HEK293T (cell line): ENCODE results near the gene KRT7.

ENCODE experiments used
- ARNT ChIP-seq: fragments of 450-650 bp; IDR thresholded peaks from 2 replicates; pipeline ENCODE4 v1.6.1; 2017; ENCODE audit warnings: mild to moderate bottlenecking
- BHLHE40 ChIP-seq: fragments of 450-650 bp; IDR thresholded peaks from 2 replicates; pipeline ENCODE4 v1.6.1; 2016; ENCODE audit warnings: mild to moderate bottlenecking, moderate library complexity, borderline replicate concordance
- CTBP1 ChIP-seq: fragments of 450-650 bp; IDR thresholded peaks from 2 replicates; pipeline ENCODE4 v1.6.1; 2016; ENCODE audit warnings: borderline replicate concordance
- ELF4 ChIP-seq: fragments of 450-650 bp; IDR thresholded peaks from 2 replicates; pipeline ENCODE4 v1.6.1; 2017; ENCODE audit warnings: antibody characterized with exemption
- FOXA1 ChIP-seq: fragments of 450-650 bp; IDR thresholded peaks from 2 replicates; pipeline ENCODE4 v1.6.1; 2016; ENCODE audit warnings: mild to moderate bottlenecking
- FOXK2 ChIP-seq: fragments of 450-650 bp; IDR thresholded peaks from 2 replicates; pipeline ENCODE4 v1.6.1; 2016; ENCODE audit warnings: mild to moderate bottlenecking
- FOXM1 ChIP-seq: fragments of 450-650 bp; IDR thresholded peaks from 2 replicates; pipeline ENCODE4 v1.6.1; 2017; ENCODE audit warnings: mild to moderate bottlenecking, borderline replicate concordance
- HDGF ChIP-seq: fragments of 450-650 bp; IDR thresholded peaks from 2 replicates; pipeline ENCODE4 v1.6.1; 2017; ENCODE audit warnings: antibody characterized with exemption, borderline replicate concordance
- NFRKB ChIP-seq: fragments of 450-650 bp; IDR thresholded peaks from 2 replicates; pipeline ENCODE4 v1.6.1; 2016; ENCODE audit warnings: mild to moderate bottlenecking, moderate library complexity
- PKNOX1 ChIP-seq: fragments of 450-650 bp; IDR thresholded peaks from 2 replicates; pipeline ENCODE4 v1.6.1; 2016
- SP1 ChIP-seq: fragments of 450-650 bp; IDR thresholded peaks from 2 replicates; pipeline ENCODE4 v1.6.1; 2017
- SUZ12 ChIP-seq: fragments of 450-650 bp; IDR thresholded peaks from 2 replicates; pipeline ENCODE4 v1.6.1; 2016; ENCODE audit warnings: mild to moderate bottlenecking
- TARDBP ChIP-seq: fragments of 450-650 bp; IDR thresholded peaks from 2 replicates; pipeline ENCODE4 v1.6.1; 2016
- ZNF384 ChIP-seq: fragments of 450-650 bp; IDR thresholded peaks from 2 replicates; pipeline ENCODE4 v1.6.1; 2016

- TF ChIP-seq TARDBP (no peak), BHLHE40 (no peak), ZNF384 (no peak), SP1 (no peak), PKNOX1 (no peak), SUZ12 (no peak), ELF4 (no peak), HDGF (no peak), CTBP1 (no peak), FOXK2 (no peak), FOXM1 (no peak), NFRKB (no peak), FOXA1 (no peak), ARNT (no peak)
These were observed 58.4 kb downstream of the KRT7 start, which contains the start of gene KRT81 for GRCh38 chr12:52291267-52291935.
